HEK293 (cell line): ENCODE measurements around the gene SPOCK1.

Source experiments
- CTCF ChIA-PET: fragments of 350-600 bp; formaldehyde crosslinking; extraction: SDS; loops from one replicate; lab custom pipeline; 2021; ENCODE audit warnings: antibody characterized with exemption; lab: Yijun Ruan, JAX
- POLR2A ChIA-PET: fragments of 300-600 bp; formaldehyde crosslinking; extraction: SDS; loops from one replicate; lab custom pipeline; 2020; ENCODE audit warnings: antibody characterized with exemption, inconsistent platforms; lab: Yijun Ruan, JAX
- H3K27ac ChIP-seq: fragments of 200-500 bp; sonication (Bioruptor generic); 2 replicates; pipeline ENCODE4 v1.5.1; 2014; ENCODE audit warnings: low read depth, low read length, control low read depth, inconsistent platforms; ENCODE audit errors: extremely low read depth
- H3K36me3 ChIP-seq, 2 experiments: fragments of 200-500 bp in 1 of 2; sonication (Bioruptor generic) in 1 of 2; 1 replicate in 1 of 2; 2 replicates in 1 of 2; pipeline ENCODE4 v1.5.1; 2014 to 2017; ENCODE audit warnings: inconsistent platforms in 2 of 2, low read length in 2 of 2; ENCODE audit not compliant: control insufficient read depth in 2 of 2, insufficient read depth in 1 of 2
- H3K4me1 ChIP-seq: fragments of 200-500 bp; sonication (Bioruptor generic); 2 replicates; pipeline ENCODE4 v1.5.1; 2014; ENCODE audit warnings: mild to moderate bottlenecking, low read length, inconsistent platforms; ENCODE audit not compliant: control insufficient read depth, insufficient read depth
- H3K4me3 ChIP-seq: 2 replicates; pipeline ENCODE4 v1.5.1; 2011; ENCODE audit warnings: low read depth, mild to moderate bottlenecking, control low read depth, low read length, moderate library complexity
- H3K9me3 ChIP-seq: fragments of 200-500 bp; sonication (Bioruptor generic); 2 replicates; pipeline ENCODE4 v1.5.1; 2014; ENCODE audit warnings: low read depth, low read length, inconsistent platforms; ENCODE audit not compliant: control insufficient read depth, insufficient read depth
- CTCF ChIP-seq: fragments of 450-650 bp; formaldehyde crosslinking; IDR thresholded peaks from 2 replicates; pipeline ENCODE4 v1.5.1; 2016; ENCODE audit warnings: missing biosample characterization, missing genetic modification characterization
- GFI1B ChIP-seq: fragments of 450-650 bp; formaldehyde crosslinking; IDR thresholded peaks from 2 replicates; pipeline ENCODE4 v1.5.1; 2016; ENCODE audit warnings: missing biosample characterization, missing genetic modification characterization
- PRDM4 ChIP-seq: fragments of 450-650 bp; formaldehyde crosslinking; IDR thresholded peaks from 2 replicates; pipeline ENCODE4 v1.5.1; 2017; ENCODE audit warnings: missing biosample characterization, missing genetic modification characterization
- RBAK ChIP-seq: fragments of 450-650 bp; formaldehyde crosslinking; IDR thresholded peaks from 2 replicates; pipeline ENCODE4 v1.5.1; 2016; ENCODE audit warnings: missing biosample characterization, missing genetic modification characterization
- SP7 ChIP-seq: fragments of 450-650 bp; formaldehyde crosslinking; IDR thresholded peaks from 2 replicates; pipeline ENCODE4 v1.5.1; 2016; ENCODE audit warnings: missing biosample characterization, missing genetic modification characterization
- ZNF157 ChIP-seq: fragments of 450-650 bp; formaldehyde crosslinking; IDR thresholded peaks from 2 replicates; pipeline ENCODE4 v1.5.1; 2016; ENCODE audit warnings: missing biosample characterization, missing genetic modification characterization
- ZNF239 ChIP-seq: fragments of 450-650 bp; formaldehyde crosslinking; IDR thresholded peaks from 2 replicates; pipeline ENCODE4 v1.5.1; 2016; ENCODE audit warnings: missing biosample characterization, missing genetic modification characterization
- ZNF623 ChIP-seq: fragments of 450-650 bp; formaldehyde crosslinking; IDR thresholded peaks from 2 replicates; pipeline ENCODE4 v1.5.1; 2016; ENCODE audit warnings: missing biosample characterization, missing genetic modification characterization
- ZNF654 ChIP-seq: fragments of 450-650 bp; formaldehyde crosslinking; IDR thresholded peaks from 2 replicates; pipeline ENCODE4 v1.5.1; 2016; ENCODE audit warnings: low read depth, missing biosample characterization, missing genetic modification characterization
- ZNF664 ChIP-seq: fragments of 450-650 bp; formaldehyde crosslinking; IDR thresholded peaks from 2 replicates; pipeline ENCODE4 v1.5.1; 2016; ENCODE audit warnings: missing biosample characterization, missing genetic modification characterization
- ZNF707 ChIP-seq: fragments of 450-650 bp; formaldehyde crosslinking; IDR thresholded peaks from 2 replicates; pipeline ENCODE4 v1.5.1; 2016; ENCODE audit warnings: missing biosample characterization, missing genetic modification characterization
- ZNF747 ChIP-seq: fragments of 450-650 bp; formaldehyde crosslinking; IDR thresholded peaks from 2 replicates; pipeline ENCODE4 v1.5.1; 2016; ENCODE audit warnings: missing biosample characterization, missing genetic modification characterization
- ZNF777 ChIP-seq: fragments of 450-650 bp; formaldehyde crosslinking; IDR thresholded peaks from 2 replicates; pipeline ENCODE4 v1.5.1; 2017; ENCODE audit warnings: missing biosample characterization, missing genetic modification characterization, borderline replicate concordance
- TF ChIP-seq, protein P1 (sequence below): fragments of 450-650 bp; formaldehyde crosslinking; conservative IDR thresholded peaks from 2 replicates; pipeline ENCODE4 v1.5.1; 2016; ENCODE audit warnings: low read depth, missing biosample characterization, missing genetic modification characterization
- TF ChIP-seq, protein P2 (sequence below): fragments of 450-650 bp; IDR thresholded peaks from 2 replicates; pipeline ENCODE4 v1.5.1; 2018; ENCODE audit warnings: missing biosample characterization, missing genetic modification characterization

Gene SPOCK1

DNA sequence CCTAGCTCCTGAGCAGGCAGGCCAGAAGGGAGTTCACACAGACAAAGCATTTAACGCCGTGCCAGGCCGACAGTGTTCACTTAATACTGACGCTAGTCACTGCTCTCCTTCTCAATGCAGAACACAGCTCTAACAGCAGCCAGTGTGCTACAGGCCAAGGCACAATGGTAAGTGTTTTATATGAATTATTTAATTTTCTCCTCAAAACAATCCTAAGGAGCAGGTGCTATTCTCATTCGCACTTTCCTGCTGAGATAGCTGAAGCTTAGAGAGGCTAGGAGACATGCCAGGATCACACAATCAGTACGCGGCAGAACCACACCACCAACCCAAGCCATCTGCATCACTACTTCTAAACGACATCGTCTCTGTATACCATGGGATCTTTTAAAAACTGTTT is 170.7 kb downstream of the SPOCK1 start (continued):
- TF ChIP-seq, protein P1, sequence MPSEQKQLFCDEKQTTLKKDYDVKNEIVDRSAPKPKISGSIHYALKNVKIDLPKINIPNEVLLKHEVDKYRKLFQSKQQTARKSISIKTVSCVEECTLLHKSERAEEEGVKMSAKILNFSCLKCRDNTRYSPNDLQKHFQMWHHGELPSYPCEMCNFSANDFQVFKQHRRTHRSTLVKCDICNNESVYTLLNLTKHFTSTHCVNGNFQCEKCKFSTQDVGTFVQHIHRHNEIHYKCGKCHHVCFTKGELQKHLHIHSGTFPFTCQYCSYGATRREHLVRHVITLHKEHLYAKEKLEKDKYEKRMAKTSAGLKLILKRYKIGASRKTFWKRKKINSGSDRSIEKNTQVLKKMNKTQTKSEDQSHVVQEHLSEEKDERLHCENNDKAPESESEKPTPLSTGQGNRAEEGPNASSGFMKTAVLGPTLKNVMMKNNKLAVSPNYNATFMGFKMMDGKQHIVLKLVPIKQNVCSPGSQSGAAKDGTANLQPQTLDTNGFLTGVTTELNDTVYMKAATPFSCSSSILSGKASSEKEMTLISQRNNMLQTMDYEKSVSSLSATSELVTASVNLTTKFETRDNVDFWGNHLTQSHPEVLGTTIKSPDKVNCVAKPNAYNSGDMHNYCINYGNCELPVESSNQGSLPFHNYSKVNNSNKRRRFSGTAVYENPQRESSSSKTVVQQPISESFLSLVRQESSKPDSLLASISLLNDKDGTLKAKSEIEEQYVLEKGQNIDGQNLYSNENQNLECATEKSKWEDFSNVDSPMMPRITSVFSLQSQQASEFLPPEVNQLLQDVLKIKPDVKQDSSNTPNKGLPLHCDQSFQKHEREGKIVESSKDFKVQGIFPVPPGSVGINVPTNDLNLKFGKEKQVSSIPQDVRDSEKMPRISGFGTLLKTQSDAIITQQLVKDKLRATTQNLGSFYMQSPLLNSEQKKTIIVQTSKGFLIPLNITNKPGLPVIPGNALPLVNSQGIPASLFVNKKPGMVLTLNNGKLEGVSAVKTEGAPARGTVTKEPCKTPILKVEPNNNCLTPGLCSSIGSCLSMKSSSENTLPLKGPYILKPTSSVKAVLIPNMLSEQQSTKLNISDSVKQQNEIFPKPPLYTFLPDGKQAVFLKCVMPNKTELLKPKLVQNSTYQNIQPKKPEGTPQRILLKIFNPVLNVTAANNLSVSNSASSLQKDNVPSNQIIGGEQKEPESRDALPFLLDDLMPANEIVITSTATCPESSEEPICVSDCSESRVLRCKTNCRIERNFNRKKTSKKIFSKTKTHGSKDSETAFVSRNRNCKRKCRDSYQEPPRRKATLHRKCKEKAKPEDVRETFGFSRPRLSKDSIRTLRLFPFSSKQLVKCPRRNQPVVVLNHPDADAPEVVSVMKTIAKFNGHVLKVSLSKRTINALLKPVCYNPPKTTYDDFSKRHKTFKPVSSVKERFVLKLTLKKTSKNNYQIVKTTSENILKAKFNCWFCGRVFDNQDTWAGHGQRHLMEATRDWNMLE (tag by site-specific recombination): no peak
- TF ChIP-seq CTCF (tag by site-specific recombination): no peak

- Histone ChIP-seq H3K4me1 (no peaks in the 10 kb centered on the region), H3K27ac (no peak overlapping the region), H3K36me3 (no peaks in the 10 kb centered on the region), H3K4me3 (no peak overlapping the region)
- CTCF ChIA-PET: interaction anchor here (1.0 kb wide), 1 partner anchor 10 kb away, joined by 4 read pairs; no protein-coding TSS in a partner anchor
- TF ChIP-seq ZNF707 (tag by site-specific recombination) (no peak), RBAK (tag by site-specific recombination) (no peak), ZNF239 (tag by site-specific recombination) (no peak), ZNF623 (peak; percentile 44; the same call in 1 of the 2 replicates)
- TF ChIP-seq, all 188 proteins: peak for 1
- POLR2A ChIA-PET: no interaction called here
- H3K9me3 ChIP-seq: no peaks in the 10 kb centered on the region
Observed at GRCh38 chr5:137325721-137326120, 173.4 kb downstream of the SPOCK1 start.

DNA sequence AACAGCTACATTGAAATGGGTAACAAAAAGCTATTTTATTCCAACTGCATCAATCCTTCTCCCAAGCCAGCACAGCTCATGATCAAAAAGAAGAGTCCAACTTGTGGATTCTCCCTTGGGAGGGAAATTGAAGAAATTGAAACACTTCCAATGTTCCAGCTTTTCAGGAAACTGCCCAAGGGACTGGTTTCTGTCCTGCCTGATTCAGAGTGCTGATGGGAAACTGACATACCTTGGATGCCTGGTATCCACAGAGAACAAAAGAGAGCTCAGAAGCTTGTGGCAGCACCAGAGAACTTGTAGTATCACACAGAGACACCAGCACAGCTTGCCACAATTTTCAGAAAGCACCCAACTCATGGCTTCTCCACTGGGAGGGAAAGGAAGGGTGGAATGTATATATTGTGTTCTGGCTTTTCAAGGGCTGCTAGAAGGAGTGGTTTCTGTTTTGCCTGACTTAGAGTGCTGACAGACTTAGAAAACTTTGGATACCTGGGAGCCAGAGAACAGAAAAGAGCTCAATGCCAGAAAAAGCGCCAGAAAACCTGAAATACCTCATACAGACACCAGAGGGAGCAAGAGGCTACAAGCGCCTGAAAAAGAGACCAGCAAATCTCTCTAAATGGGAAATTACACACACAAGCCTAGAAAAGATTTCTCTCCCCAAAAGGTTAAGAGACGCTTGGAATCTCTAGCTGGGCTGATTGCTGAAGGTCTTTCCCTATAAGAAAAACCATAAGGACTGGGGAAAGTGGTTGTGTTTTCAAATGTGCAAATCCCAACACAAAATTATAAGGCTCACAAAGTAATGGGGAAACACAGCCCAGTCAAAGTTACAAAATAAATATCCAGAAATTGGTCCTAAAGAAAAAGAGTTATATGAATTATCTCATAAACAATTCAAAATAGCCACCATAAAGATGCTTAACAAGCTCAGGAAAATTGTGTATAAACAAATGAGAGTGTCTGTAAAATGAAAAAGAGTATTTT is 178.8 kb downstream of the SPOCK1 start:
- H3K36me3 ChIP-seq: no peaks in the 10 kb centered on the region
- ChIA-PET POLR2A (no interaction called here), CTCF (interaction anchor here (0.5 to 3.5 kb wide), 66 partner anchors 10 to 1270 kb away, joined by 3 to 55 read pairs (median 4); partner anchors contain the start of genes KLHL3 and SPOCK1)
- TF ChIP-seq, protein P2, sequence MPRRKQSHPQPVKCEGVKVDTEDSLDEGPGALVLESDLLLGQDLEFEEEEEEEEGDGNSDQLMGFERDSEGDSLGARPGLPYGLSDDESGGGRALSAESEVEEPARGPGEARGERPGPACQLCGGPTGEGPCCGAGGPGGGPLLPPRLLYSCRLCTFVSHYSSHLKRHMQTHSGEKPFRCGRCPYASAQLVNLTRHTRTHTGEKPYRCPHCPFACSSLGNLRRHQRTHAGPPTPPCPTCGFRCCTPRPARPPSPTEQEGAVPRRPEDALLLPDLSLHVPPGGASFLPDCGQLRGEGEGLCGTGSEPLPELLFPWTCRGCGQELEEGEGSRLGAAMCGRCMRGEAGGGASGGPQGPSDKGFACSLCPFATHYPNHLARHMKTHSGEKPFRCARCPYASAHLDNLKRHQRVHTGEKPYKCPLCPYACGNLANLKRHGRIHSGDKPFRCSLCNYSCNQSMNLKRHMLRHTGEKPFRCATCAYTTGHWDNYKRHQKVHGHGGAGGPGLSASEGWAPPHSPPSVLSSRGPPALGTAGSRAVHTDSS: no peak
- peak; percentile 48 for TF ChIP-seq ZNF654 (tag by site-specific recombination)
- TF ChIP-seq, all 188 proteins: peak for 1
- no peak overlapping the region for H3K4me3 ChIP-seq
- no peaks in the 10 kb centered on the region for H3K9me3 ChIP-seq
- no peak overlapping the region for H3K27ac ChIP-seq
- H3K4me1 ChIP-seq: no peaks in the 10 kb centered on the region

- POLR2A ChIA-PET: no interaction called here
- no peak overlapping the region for H3K27ac ChIP-seq
- H3K9me3 ChIP-seq: no peaks in the 10 kb centered on the region
- no peaks in the 10 kb centered on the region for H3K36me3 ChIP-seq
- H3K4me1 ChIP-seq: no peaks in the 10 kb centered on the region
- CTCF ChIA-PET: interaction anchor here (0.6 to 0.7 kb wide), 3 partner anchors 19 to 144 kb away, joined by 3 read pairs; no protein-coding TSS in a partner anchor
- H3K4me3 ChIP-seq: no peak overlapping the region
- TF ChIP-seq GFI1B (tag by site-specific recombination): no peak
- TF ChIP-seq SP7: no peak
- TF ChIP-seq ZNF664 (tag by site-specific recombination): no peak
- no peak for TF ChIP-seq ZNF747 (tag by site-specific recombination)
- no peak for TF ChIP-seq PRDM4 (tag by site-specific recombination)
- TF ChIP-seq ZNF777: no peak
- no peak for TF ChIP-seq ZNF157 (tag by site-specific recombination)
Observed at GRCh38 chr5:137318027-137318426, 181.1 kb downstream of the SPOCK1 start.
